ENCODE results near the gene EMSY. TPM values are rescaled to one million over a fixed set of nuclear protein-coding genes. Genes with fewer than 3 reads are reported as not detected.

Gene EMSY
- total and polyA plus RNA-seq, 9 of the 15 experiments (the other 6 are each of a cell fraction or from before 2014, with no cell fraction given) = 12.7 to 25.4 (median 17.9) TPM

DNA sequence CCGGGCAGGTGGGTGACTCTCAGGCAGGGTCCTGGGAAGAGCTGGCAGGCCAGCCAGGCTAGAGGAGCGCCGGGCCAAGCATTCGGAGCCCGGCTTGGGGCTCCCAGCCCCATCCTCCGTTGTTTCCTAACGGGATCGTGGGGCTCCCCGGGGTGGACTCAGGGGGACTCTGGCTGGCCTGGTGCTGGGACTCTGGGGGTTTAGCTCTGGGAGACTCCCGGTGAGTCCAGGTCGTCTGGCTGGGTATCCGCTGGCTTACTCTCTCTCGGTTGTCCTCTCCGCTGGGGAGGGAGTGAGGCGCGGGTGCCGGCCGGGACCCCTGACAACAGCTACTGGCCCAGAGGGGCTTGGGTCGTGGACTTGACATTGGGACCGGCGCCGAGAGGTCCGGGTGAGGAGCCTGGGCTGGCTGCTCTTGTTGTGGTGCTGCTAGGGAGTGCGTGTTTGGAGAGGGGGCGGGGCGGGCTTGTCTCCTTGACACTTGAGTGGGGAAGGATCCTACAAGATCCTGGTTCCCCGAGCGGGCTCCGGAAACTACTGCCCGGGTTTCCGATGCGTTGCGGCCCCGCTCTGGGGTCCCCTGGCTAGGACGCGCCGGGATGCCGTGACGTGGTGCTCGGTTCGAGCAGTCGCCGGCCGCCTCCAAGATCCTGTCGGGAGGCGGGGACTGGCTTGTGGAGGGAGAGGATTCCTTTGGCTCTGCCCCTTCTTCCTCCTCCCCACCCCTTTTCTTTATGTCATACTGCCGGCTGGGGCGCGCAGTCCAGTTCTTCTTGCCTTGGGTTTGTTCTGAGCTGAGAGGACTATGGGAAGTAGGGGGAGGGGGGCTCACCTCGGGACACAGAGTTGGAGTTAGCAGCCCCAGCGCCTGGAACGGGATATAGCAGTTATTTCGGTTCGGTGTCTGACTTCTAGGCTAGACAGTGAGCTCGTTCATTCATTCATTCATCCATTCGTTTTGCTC lies 585 bp downstream of the EMSY start (continued):
- TF ChIP-seq MBD2 (IDR thresholded peaks at IDR 0.05; ENCODE audit: borderline replicate concordance, low read depth) (0 out of 2 replicates have a peak, but pooled peaks have one; percentile 31), ZSCAN32 (CRISPR knock-in tag; IDR thresholded peaks at IDR 0.05) (no peak), MAX (CRISPR knock-in tag; IDR thresholded peaks at IDR 0.05) (peak; percentile 75), ETV5 (CRISPR knock-in tag; IDR thresholded peaks at IDR 0.05; ENCODE audit: low read depth) (peak; percentile 60; the same call in 1 of the 2 replicates), FOXP1 (CRISPR knock-in tag; IDR thresholded peaks at IDR 0.05) (peak; percentile 63; the same call in 1 of the 2 replicates), TEAD4 (IDR thresholded peaks at IDR 0.05; ENCODE audit: low read length) (no peak), TEAD4 (CRISPR knock-in tag; IDR thresholded peaks at IDR 0.05; ENCODE audit: borderline replicate concordance) (0 out of 2 replicates have a peak, but pooled peaks have one; percentile 48), FOXK2 (conservative IDR thresholded peaks at IDR 0.05 in 1 of 2, IDR thresholded peaks at IDR 0.05 in 1 of 2; ENCODE audit: low read depth in 2 of 2) (peak in 1 of 2 experiments; percentile 42; a peak in 1 of 4 replicates), RAD21 (CRISPR knock-in tag; conservative IDR thresholded peaks at IDR 0.05 in 1 of 2, IDR thresholded peaks at IDR 0.05 in 1 of 2) (0 out of 4 replicates have a peak, but pooled peaks of 1 of the 2 experiments have one; percentile 2), ZNF224 (CRISPR knock-in tag; IDR thresholded peaks at IDR 0.05) (no peak), ERF (CRISPR knock-in tag; IDR thresholded peaks at IDR 0.05) (no peak), BMI1 (IDR thresholded peaks at IDR 0.05; ENCODE audit: low read length) (no peak), CBX1 (IDR thresholded peaks at IDR 0.05; ENCODE audit: low read depth) (0 out of 2 replicates have a peak, but pooled peaks have one; percentile 11), RBBP5 (IDR thresholded peaks at IDR 0.05; ENCODE audit: borderline replicate concordance, insufficient read depth, low read length, poor library complexity, severe bottlenecking) (peak; percentile 47), BACH1 (tag; IDR thresholded peaks at IDR 0.05) (no peak), NCOA2 (IDR thresholded peaks at IDR 0.05; ENCODE audit: partially characterized antibody in 2 of 2) (no peak), NR4A1 (CRISPR knock-in tag; IDR thresholded peaks at IDR 0.05) (no peak), NR4A1 (tag; IDR thresholded peaks at IDR 0.05) (no peak), ZNF408 (CRISPR knock-in tag; IDR thresholded peaks at IDR 0.05; ENCODE audit: low read depth) (no peak), KDM2B (CRISPR knock-in tag; IDR thresholded peaks at IDR 0.05) (no peak), PRMT5 (CRISPR knock-in tag; IDR thresholded peaks at IDR 0.05) (no peak), L3MBTL2 (IDR thresholded peaks at IDR 0.05) (no peak)
- TF ChIP-seq, protein P1, sequence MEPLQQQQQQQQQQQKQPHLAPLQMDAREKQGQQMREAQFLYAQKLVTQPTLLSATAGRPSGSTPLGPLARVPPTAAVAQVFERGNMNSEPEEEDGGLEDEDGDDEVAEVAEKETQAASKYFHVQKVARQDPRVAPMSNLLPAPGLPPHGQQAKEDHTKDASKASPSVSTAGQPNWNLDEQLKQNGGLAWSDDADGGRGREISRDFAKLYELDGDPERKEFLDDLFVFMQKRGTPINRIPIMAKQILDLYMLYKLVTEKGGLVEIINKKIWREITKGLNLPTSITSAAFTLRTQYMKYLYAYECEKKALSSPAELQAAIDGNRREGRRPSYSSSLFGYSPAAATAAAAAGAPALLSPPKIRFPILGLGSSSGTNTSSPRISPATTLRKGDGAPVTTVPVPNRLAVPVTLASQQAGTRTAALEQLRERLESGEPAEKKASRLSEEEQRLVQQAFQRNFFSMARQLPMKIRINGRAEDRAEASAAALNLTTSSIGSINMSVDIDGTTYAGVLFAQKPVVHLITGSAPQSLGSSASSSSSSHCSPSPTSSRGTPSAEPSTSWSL (CRISPR knock-in tag; IDR thresholded peaks at IDR 0.05; ENCODE audit: borderline replicate concordance) = no peak
- TF ChIP-seq, protein P2, sequence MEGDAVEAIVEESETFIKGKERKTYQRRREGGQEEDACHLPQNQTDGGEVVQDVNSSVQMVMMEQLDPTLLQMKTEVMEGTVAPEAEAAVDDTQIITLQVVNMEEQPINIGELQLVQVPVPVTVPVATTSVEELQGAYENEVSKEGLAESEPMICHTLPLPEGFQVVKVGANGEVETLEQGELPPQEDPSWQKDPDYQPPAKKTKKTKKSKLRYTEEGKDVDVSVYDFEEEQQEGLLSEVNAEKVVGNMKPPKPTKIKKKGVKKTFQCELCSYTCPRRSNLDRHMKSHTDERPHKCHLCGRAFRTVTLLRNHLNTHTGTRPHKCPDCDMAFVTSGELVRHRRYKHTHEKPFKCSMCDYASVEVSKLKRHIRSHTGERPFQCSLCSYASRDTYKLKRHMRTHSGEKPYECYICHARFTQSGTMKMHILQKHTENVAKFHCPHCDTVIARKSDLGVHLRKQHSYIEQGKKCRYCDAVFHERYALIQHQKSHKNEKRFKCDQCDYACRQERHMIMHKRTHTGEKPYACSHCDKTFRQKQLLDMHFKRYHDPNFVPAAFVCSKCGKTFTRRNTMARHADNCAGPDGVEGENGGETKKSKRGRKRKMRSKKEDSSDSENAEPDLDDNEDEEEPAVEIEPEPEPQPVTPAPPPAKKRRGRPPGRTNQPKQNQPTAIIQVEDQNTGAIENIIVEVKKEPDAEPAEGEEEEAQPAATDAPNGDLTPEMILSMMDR (IDR thresholded peaks at IDR 0.05 in 2 of 3, conservative IDR thresholded peaks at IDR 0.05 in 1 of 3; ENCODE audit: insufficient read depth in 2 of 3, low read depth in 1 of 3, low read length in 3 of 3) = 0 out of 6 replicates have a peak, but pooled peaks of 2 of the 3 experiments have one; percentile 14 to 17

Measured in K562 (cell line).